Measurements from ENCODE around the gene RAB11FIP4.

RAB11FIP4 gene

DNA sequence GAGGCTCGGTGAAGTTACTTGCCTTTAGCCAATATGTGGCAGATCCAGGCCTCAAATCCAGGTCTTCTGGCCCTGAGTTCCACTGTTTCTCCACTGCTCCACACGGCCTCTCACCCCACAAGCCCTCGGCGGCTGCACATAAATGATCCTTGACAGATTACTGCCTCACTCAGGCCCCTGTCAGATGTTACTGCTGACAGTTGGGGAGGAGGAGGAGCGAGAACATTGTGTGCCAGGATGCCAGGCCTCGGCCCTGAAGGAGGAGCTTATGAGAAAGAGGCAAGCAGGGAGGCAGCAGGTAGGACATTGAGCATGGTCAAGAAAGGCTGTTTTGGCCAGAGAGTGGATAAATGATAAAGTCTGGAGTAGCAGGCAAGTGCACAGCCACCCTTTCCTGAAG, 88.6 kb downstream of the RAB11FIP4 start:
- H3K4me1 ChIP-seq (ENCODE audit: insufficient read depth, low read length), result no peaks in the 10 kb centered on the region
- H3K79me2 ChIP-seq (ENCODE audit: insufficient read depth, low read length), result no peaks in the 10 kb centered on the region
- ATAC-seq (ENCODE audit: insufficient read depth, low read depth), result no peak
- H3K4me2 ChIP-seq (ENCODE audit: insufficient read depth, low read length), result no peak overlapping the region
- H3K9me3 ChIP-seq (ENCODE audit: insufficient read depth, low read length, severe bottlenecking), result no peaks in the 10 kb centered on the region
- H3K36me3 ChIP-seq (ENCODE audit: insufficient read depth, low read length), result no peaks in the 10 kb centered on the region
- TF ChIP-seq, protein P1, sequence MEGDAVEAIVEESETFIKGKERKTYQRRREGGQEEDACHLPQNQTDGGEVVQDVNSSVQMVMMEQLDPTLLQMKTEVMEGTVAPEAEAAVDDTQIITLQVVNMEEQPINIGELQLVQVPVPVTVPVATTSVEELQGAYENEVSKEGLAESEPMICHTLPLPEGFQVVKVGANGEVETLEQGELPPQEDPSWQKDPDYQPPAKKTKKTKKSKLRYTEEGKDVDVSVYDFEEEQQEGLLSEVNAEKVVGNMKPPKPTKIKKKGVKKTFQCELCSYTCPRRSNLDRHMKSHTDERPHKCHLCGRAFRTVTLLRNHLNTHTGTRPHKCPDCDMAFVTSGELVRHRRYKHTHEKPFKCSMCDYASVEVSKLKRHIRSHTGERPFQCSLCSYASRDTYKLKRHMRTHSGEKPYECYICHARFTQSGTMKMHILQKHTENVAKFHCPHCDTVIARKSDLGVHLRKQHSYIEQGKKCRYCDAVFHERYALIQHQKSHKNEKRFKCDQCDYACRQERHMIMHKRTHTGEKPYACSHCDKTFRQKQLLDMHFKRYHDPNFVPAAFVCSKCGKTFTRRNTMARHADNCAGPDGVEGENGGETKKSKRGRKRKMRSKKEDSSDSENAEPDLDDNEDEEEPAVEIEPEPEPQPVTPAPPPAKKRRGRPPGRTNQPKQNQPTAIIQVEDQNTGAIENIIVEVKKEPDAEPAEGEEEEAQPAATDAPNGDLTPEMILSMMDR (IDR thresholded peaks at IDR 0.05; ENCODE audit: borderline replicate concordance, extremely low read depth, low read length, poor library complexity, severe bottlenecking), result no peak
- TF ChIP-seq EZH2 (IDR thresholded peaks at IDR 0.05; ENCODE audit: borderline replicate concordance, low read depth, low read length, severe bottlenecking), result no peak
- no peak overlapping the region for H3K27ac ChIP-seq (ENCODE audit: low read length)
- no peaks in the 10 kb centered on the region for H3K27me3 ChIP-seq (ENCODE audit: insufficient read depth, low read length, poor library complexity)
- no peak for DNase-seq
- no peak overlapping the region for H2AFZ ChIP-seq (ENCODE audit: low read depth, low read length)
- H3K9ac ChIP-seq (ENCODE audit: low read depth, low read length), result no peak overlapping the region
- H3K4me3 ChIP-seq (ENCODE audit: low read depth in 1 of 2, low read length in 2 of 2), result no peak overlapping the region
- no peaks in the 10 kb centered on the region; the same call in 1 of the 2 replicates for H4K20me1 ChIP-seq (ENCODE audit: insufficient read depth, low read length)

DNA sequence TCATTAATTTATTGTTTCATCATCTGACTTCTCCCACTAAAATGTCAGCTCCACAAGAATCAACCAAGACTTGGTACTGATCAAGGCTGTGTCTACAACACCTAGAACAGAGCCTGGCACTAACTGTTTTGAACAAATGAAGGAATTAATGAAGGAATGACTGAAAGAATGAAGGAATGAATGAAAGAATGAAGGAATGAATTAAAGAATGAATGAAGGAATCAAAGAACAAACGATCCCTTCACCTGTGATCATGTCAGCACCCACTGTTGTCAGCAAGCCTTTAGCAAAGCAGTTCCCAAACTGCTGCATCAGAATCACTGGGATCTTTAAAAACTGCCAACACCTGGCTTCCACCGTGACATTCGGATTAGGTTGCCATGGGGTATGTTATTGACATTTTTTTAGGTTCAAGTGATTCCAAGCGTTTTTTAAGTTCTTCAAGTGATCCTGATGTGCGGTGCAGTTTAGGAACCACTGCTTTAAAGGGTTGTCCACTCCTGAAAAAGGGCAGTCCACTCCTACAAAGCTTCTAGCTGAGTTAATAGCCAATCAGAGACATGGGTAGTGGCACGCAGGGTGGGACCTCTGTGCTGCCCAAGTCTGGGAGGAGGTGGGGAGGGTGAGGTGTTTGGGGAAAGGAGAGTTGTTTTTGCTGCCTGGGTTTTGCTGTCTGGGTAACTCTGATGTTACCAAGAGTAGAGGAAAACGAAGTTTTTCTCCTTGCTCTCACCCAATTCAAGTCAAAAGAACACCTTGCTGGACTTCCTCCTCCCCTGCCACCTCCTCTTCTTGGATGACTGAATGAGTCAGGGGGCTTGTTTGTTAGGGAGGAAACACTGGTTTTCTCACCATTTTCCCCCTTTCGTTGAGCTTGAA, 89.7 kb downstream of the RAB11FIP4 start:
- ATAC-seq (ENCODE audit: insufficient read depth, low read depth) (no peak), DNase-seq (no peak)
- H3K4me3 ChIP-seq (ENCODE audit: low read depth in 1 of 2, low read length in 2 of 2), result no peak overlapping the region

DNA sequence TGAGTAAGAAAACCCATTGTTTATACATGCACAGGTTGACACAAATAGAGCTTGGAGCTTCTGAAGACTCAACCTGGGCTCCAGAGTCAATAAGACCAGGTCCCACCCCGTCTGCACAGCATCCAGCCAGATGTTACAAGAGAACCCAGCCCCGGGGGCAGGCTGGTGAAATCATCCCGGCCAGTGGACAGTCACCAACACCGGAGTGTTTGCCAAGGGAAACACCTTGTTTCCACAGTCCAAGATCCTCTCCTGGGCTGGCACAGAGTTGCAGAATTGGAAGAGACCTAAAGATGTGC, 90.3 kb downstream of the RAB11FIP4 start:
- Histone ChIP-seq H3K4me1 (ENCODE audit: insufficient read depth, low read length) (no peaks in the 10 kb centered on the region), H3K36me3 (ENCODE audit: insufficient read depth, low read length) (no peaks in the 10 kb centered on the region), H2AFZ (ENCODE audit: low read depth, low read length) (no peak overlapping the region), H3K4me3 (ENCODE audit: low read depth in 1 of 2, low read length in 2 of 2) (no peak overlapping the region), H3K27me3 (ENCODE audit: insufficient read depth, low read length, poor library complexity) (peaks cover 4% of the 10 kb centered on the region), H3K79me2 (ENCODE audit: insufficient read depth, low read length) (no peaks in the 10 kb centered on the region), H3K9me3 (ENCODE audit: insufficient read depth, low read length, severe bottlenecking) (no peaks in the 10 kb centered on the region), H3K4me2 (ENCODE audit: insufficient read depth, low read length) (no peak overlapping the region), H3K9ac (ENCODE audit: low read depth, low read length) (no peak overlapping the region), H4K20me1 (ENCODE audit: insufficient read depth, low read length) (no peaks in the 10 kb centered on the region; the same call in 1 of the 2 replicates), H3K27ac (ENCODE audit: low read length) (no peak overlapping the region)
- no peak for ATAC-seq (ENCODE audit: insufficient read depth, low read depth)
- no peak for TF ChIP-seq EZH2 (IDR thresholded peaks at IDR 0.05; ENCODE audit: borderline replicate concordance, low read depth, low read length, severe bottlenecking)
- TF ChIP-seq, protein P1 (IDR thresholded peaks at IDR 0.05; ENCODE audit: borderline replicate concordance, extremely low read depth, low read length, poor library complexity, severe bottlenecking), result no peak
- DNase-seq, result no peak

More for the DNA sequence above, 89.7 kb downstream of the RAB11FIP4 start:
- no peak overlapping the region for H3K4me2 ChIP-seq (ENCODE audit: insufficient read depth, low read length)
- H3K9me3 ChIP-seq (ENCODE audit: insufficient read depth, low read length, severe bottlenecking), result no peaks in the 10 kb centered on the region
- H3K36me3 ChIP-seq (ENCODE audit: insufficient read depth, low read length), result no peaks in the 10 kb centered on the region
- TF ChIP-seq, protein P1 (IDR thresholded peaks at IDR 0.05; ENCODE audit: borderline replicate concordance, extremely low read depth, low read length, poor library complexity, severe bottlenecking), result no peak
- no peak for TF ChIP-seq EZH2 (IDR thresholded peaks at IDR 0.05; ENCODE audit: borderline replicate concordance, low read depth, low read length, severe bottlenecking)
- H4K20me1 ChIP-seq (ENCODE audit: insufficient read depth, low read length), result no peaks in the 10 kb centered on the region; the same call in 1 of the 2 replicates
- H3K27me3 ChIP-seq (ENCODE audit: insufficient read depth, low read length, poor library complexity), result no peaks in the 10 kb centered on the region
- H3K27ac ChIP-seq (ENCODE audit: low read length), result no peak overlapping the region
- H3K4me1 ChIP-seq (ENCODE audit: insufficient read depth, low read length), result no peaks in the 10 kb centered on the region
- no peaks in the 10 kb centered on the region for H3K79me2 ChIP-seq (ENCODE audit: insufficient read depth, low read length)
- H3K9ac ChIP-seq (ENCODE audit: low read depth, low read length), result no peak overlapping the region
- H2AFZ ChIP-seq (ENCODE audit: low read depth, low read length), result no peak overlapping the region
